ENCODE data around the gene KLHL35.

Gene KLHL35

DNA sequence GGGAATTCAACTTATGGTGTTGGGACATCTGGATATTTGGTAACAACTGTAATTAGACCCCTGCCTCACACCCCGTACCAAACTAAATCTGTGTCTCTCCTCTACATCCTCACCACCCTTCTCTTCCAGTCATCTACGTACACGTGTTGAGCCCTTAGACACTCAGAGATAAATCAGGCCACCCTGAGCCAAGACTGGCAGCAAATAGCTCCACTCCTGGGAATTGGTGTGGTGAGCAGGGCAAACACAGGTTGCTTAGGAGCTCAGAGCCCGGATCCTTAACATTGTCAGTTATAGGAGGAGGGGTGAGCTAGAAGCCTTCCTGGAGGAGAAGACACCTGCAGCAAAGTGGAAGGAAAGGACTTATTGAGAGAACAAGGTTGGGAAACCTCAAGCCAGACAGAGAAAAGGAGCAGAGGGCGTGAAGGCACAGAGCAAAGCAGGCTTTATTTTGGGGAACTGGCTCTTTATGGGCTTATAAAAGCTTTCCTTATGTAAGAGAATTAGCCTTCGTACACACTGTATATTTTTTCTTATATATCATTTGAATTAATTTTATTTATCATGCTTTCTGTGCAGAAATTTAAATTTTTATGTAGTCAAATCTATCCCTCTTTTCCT lies 36.9 kb upstream of the KLHL35 start:
- no peak overlapping the region for H3K4me3 ChIP-seq (ENCODE audit: low read depth, low read length)

DNA sequence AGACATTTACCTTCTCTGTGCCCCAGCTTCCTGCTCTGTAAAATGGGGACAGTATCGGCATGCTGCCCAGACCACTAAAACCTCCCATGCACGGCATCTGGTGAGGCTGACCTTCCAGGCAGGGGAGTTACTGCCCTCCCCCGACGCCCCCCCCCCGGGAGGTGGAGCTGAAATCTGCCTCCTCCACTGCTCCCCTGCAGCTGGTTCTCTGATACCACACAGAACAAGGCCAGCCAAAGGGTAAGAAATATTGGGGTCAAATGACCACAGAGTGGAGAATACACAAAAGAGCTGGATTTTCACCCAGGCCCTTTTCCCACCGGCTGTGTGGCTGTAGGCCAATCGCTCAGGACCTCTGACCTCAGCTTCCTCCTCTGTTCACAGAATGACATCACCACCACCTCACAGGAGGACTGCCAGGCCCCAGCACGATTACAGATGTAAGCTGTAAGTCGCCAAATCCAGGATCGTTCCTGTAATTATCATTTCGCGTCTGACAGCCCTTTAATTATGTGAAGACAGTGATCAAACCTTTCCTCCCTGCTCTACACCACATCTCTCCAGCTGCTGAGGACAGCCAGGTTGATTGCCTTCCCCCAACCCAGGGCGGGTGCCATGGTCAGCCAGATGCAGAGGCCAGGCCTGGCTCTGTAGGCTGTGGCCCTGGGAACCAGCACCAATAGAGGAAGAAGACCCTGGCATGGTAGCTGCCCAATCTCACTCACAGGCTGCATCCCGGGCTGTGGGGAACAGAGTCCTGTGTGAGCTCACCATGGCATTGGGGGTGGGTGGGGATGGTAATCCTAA lies 35.7 kb upstream of the KLHL35 start:
- H3K4me3 ChIP-seq (ENCODE audit: low read depth, low read length) = no peak overlapping the region

DNA sequence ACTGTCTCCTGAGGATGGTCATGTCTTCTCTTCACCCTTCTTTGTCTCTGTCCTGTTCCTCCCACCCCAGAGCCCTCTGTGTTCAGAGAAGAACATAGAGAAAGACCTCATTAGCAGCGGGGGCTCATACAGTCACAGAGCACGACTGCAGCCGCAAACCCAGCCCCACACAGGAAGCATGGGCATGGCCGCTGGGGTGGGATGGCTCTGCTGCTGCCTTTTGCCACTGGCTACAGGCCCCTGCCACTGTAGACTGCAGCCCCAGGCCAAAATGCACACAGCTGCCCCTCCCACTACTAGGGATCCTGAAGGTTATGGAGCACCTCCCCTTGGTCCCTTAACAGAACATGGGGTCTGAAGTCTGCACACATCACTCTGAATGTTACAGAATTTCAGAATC lies 34.9 kb upstream of the KLHL35 start:
- no peak overlapping the region for H3K4me3 ChIP-seq (ENCODE audit: low read depth, low read length)

DNA sequence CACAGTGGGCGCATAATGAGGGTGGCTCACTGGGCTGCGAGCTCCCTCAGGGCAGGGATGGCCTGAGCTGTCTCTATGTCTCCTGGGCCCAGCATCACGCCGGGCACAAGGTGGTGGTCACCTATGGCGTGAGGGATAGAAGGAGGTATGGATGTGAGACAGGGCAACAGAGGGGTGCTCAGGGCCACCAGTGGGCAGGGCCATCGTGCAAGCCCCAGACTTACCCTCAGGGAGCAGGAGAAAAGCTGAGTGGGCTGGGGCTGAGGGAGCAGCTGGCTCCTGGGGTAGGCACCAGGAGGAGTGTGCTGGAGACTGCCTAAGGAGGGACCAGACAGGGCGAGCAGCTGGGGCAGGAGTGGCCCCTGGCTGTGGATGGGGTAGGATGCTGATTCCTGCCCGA lies 34.3 kb upstream of the KLHL35 start:
- no peak overlapping the region for H3K4me3 ChIP-seq (ENCODE audit: low read depth, low read length)

DNA sequence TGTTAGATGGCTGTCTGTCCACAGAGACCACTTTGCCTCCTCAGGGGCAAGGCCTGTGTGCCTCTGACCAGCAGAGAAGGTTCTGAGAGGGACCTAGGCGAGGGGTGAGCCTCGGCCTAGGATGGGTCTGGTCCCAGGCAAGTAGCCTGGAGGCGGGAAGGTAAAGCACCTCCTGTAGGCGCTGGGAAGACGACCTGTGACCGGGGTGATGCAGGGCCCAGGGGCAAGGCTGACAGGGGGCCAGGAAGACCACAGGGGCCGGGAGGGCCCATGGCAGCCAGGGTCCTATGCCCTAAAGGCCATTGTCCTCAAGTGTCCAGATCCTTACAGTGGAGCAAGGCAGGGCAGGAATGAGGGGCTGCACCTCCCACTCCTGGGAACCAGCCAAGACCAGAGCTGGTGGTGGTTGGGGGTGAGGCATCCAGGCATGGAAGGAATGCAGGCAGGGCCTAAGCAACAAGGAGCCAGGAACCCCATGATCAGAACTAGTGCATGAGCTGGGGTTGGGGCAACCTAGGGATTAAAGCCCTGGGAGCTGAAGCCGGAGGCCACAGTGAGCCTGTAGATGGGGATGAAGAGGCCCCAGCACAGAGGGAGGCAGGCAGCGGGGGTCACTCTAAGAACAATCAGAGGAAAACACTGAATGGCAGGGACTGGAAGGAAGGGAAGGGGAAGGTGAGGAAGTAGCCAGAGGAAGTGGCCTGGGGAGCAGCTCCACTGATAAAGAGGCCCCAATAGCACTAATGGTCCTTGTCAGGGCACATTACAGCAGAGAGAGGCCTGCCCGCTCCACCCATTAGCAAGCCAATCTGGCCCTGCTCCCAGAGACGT lies 32.9 kb upstream of the KLHL35 start:
- no peak overlapping the region for H3K4me3 ChIP-seq (ENCODE audit: low read depth, low read length)

DNA sequence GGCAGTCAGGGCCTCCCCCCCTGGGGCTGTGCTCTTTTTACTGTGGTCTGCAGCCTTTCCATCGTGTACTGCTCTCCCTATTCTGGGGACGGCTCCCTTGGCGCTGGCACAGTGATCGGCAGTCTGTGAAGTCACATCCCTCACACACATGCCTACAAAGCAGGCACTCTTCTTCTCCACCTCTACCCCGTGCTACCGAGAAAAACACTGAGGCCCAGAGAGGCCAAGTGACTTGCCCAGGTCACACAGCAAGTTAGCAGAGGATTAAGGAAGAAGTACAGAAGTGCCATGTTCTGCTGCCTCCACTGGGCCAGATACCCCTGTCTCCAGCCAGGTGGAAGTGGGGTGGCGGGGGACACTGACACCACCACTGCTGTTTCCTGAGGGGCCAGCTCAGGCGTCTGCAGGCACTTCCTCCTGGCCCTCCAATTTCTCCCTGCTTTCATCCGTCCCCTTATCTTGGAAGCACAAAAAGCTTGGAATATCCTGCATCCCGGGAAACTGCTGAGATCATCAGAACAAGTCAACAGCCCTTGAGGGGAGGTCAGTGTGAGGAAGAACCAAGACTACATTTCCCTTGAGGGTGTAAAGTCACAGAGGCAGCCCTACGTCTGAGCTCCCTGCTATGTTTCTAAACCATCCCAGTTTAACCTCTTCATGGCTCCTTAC lies 30.2 kb upstream of the KLHL35 start:
- H3K4me3 ChIP-seq (ENCODE audit: low read depth, low read length) = no peak overlapping the region

DNA sequence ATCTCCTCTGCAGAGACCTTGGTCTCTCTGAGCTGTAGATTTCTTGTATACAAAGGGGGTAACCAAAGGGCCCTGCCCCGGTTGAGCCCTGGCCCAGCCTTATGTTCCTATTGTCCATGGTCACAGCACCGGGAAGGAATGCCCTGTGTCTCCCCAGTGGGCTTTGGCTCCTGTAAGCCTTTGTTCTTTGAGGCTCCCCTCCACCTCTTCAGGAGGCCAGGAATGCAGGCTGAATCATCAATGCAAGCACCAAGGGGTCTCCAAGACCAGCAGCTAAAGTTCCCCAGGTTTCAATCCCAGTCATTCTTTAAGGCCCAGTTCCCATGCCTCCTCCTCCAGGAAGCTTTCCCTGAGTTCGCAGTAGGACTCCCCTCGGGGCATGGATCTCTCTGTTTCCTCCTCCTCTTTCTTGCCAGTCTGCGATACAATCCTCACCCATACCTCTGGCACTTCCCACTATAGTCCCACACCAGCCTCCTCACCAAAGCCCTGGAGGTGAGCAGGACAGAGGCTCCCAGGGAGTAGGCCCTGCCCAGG lies 29.2 kb upstream of the KLHL35 start:
- no peak overlapping the region for H3K4me3 ChIP-seq (ENCODE audit: low read depth, low read length)

DNA sequence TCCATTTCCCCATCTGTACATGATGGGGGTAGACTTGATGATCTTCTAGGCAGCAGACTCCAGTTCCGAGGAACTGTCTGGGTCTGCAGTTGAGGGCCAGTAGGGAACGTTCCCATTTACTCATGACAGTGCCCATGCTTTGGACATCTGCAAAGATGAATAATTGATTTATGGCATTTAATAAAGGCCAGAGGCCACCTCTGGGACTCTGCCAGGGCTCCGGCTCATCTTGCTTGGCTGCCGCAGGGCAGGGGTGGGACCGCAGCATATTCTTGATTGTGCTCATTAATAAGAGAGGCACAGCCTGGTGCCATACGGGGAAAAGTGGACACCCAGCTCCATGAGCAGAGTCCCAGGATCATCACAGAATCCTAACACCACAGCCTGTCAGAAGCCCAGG lies 28.1 kb upstream of the KLHL35 start:
- H3K4me3 ChIP-seq (ENCODE audit: low read depth, low read length) = no peak overlapping the region

DNA sequence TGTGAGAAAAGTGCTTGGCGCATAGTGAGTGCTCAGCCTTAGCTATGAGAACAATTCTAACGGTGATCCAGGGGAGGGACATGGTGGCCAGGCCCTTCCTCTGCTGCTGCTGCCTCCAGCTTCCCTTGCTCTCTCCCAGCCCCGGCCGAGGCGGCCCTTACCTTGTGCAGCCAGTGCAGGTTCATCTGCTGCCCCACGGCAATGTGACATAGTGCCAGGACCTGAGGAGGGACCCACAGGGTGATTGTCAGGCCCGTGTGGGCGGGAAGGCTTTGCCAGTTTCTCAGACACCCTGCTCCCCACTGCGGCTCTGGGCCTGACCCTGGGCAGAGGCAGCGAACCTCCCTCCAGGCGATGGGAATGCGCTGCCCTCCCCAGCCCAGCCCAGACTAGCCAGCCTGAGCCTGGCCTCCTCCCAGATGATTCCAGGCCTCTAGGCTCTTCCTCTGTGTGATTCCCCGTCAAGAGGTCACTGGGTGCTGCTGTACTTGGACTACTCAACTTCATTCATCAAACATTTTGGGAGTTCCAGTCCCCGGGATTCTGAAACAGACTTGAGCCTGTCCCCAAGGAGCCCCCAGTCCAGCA lies 23.7 kb upstream of the KLHL35 start:
- no peak overlapping the region for H3K4me3 ChIP-seq (ENCODE audit: low read depth, low read length)

DNA sequence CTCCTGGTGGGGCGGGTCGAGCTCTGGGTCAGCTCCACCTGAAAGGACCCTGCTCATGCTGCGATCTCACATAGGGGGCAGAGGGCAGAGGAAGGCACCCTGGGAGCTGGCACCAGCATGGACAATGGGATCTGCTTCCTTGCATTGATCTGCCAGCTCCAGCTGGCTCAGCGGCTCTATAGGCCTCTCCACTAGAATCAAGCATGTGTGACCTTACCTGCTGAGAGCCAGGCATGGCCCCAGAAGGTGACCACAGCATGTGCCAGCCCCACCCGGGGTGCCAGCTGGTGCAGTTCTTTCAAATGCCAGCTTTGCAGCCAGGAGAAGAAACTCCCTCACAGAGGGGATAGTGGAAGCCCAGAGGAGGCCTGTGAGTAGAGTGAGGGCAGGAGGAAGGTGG lies 22.0 kb upstream of the KLHL35 start:
- H3K4me3 ChIP-seq (ENCODE audit: low read depth, low read length) = no peak overlapping the region

DNA sequence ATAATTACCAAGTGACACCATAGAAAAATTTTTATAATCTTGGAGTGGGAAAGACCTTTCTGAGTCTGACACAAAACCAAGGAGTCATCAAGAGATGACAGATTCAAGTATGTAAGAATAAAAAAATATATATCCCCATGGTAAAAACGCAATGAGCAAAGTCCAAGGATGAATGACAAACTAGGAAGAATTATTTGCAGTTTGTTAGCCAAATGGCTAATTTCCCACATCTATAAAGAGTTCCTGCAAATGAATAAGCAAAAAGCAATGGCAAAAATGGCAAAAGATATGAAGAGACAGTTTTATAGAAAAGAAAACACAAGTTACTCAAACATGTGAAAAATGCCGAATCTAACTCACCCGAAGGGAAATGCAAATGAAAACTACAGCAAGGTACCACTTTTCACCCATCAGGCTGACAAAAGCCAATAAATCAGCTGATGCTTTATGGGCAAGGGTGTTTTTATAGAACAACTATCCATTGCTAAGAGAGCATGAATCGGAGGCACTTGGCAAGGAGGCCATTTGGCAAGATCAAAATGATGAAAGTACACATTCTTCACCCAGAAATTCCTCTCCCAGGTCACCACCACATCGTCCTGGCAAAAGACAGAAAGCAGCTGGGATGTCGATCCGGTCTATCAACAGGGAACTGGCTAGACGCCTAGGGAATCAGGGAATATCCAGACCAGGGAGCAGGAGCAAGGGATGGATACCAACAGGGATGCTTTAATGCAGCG lies 21.1 kb upstream of the KLHL35 start:
- H3K4me3 ChIP-seq (ENCODE audit: low read depth, low read length) = no peak overlapping the region

DNA sequence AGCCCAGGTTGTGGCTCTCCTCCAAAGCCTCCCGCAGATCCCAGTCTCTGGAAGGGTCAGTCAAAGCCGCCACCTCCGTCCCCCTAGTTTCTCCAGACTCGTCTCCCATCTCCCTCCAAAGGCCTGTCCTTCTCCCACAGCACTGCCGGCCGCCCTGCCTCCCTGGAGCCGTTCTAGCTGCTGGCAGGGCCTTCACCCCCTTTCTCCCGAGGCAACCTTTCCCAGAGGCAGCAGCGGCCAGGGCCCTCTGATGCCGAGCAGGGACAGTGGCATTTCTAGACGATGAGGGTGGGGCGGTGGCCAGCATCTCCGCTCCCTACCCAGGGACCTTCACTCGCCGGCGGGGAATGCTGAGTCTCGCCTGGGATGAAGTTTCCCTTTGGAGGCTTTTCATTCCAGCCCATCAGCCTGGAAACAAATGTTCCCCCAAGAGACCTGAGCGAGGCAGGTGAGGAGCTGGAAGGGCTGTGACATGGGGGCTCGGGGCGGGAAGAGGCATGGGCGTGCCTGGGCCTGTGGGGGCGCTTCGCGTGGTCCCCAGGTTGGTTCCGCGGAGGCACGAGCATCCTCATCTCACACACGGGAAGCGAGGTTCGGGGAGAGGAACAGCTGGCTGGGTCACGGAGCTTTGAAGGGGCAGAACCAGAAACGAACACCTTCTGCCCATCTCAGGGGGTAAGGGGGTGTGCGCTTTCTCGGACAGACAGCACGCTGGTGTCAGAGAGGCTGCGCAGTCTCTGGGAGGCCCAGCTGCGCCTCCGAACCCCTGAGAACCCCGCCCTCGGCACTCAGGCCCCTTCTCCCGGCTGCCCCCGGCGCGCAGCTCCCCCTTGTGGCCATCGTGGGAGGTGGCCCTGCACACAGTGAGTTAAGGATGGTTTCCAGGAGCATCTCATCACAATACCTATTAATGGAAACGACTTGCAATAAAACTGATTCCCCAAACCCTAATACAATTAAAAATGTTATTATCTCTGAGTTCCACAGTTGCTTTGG lies 18.1 kb upstream of the KLHL35 start:
- H3K4me3 ChIP-seq (ENCODE audit: low read depth, low read length) = no peak overlapping the region

DNA sequence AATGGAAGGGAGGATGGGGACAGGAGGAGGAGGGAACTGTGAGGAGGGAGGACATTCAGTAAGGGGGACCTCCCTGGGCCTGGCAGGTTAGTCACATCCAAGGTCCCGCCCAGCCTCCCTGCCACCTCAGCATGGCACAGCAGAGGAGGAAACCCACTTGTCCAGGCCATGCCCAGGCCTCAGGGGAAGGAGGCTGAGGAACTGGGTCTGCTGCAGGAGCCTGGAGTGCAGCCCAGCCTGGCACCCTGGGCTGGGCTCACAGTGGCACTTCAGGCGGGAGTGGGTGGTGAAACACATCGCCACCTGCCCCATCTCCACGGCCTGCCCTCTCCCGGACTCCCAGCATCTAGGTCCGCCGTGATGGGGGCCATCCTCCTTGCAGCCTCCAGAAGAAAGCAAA lies 17.2 kb upstream of the KLHL35 start:
- no peak overlapping the region for H3K4me3 ChIP-seq (ENCODE audit: low read depth, low read length)

DNA sequence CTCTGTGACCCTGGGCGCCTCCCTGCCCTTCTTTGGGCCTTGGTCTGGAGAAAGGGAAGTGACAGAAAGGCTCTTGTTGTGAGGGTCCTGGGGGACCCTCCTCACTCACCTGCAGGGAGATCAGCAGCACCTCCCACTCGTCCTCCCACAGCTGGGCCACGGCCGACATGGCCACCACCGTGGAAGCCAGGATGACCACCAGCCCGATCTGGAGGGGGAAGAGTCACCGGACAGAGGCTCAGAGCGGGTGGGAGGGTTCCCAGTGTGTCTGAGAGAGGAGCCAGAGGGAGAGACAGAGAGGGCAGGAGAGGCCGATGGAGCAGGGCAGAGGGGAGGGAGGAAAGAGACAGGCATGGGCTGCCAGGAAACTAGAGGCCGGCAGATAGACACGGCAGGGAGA lies 16.8 kb upstream of the KLHL35 start:
- H3K4me3 ChIP-seq (ENCODE audit: low read depth, low read length) = no peak overlapping the region

DNA sequence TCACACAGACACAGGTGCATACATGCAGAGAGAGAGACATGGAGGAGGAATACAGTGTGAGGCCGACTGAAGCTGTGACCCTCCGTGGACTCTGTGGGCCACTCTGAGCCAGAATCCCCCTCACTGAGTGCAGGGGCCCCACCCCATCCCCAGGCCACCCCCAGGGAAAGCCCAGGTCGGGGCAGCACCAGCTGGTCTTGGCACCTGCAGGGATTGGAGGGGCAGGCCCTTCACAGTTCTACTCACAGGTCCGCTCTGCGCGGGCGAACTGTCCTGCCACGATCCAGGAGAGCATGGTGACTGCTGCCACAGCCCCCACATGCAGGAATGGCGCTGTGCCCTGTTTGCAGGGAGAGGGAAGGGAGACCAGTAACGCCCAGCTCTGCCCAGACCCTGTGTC lies 16.3 kb upstream of the KLHL35 start:
- H3K4me3 ChIP-seq (ENCODE audit: low read depth, low read length) = no peak overlapping the region

DNA sequence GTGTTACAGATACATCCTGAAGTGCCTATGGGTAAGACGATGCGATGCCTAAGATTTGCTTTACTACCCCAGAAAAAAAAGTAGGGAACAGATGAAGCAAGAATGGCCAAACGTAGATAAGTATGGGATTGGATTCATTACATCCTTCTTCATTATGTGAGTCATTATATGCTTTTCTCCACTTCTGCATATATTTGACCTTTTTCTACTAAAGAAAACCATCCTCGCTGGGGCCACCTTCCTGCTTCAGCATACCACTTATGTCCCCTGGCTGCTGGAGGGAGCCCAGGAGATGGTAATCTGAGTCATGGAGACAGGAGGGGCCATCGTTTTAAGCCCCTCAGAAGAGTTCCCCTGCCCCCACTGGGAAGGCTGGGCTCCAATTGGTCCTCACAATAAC lies 14.4 kb upstream of the KLHL35 start:
- H3K4me3 ChIP-seq (ENCODE audit: low read depth, low read length) = no peak overlapping the region

DNA sequence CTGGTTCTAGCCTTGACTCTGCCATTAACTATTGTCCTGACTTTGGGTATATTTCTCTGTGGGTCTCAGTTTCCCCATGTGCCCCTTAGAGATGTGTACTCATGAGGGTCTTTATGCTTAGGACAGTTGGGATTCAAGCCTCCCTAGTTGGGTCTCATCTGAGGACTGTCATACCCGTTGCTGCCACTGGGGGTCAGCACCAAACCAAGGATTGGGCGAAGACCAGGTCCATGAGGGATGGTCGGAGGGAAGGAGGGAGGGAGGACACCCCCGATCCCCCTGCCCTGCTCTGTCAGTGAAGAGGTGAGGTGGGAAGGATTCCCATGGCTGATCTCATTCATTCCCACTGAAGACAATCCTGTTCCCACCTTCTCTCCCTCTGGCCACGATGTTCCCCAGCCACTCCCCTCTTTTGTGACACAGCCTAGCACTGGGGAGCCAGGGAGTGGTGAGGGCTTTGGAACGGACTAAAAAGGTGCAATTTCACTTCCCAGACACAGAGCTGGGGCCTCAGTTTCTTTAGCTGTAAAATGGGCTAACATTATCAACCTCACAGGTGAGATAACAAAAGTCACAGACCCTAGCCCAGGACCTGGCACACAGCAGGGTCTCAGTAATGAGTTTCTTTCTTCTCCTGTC lies 12.4 kb upstream of the KLHL35 start:
- H3K4me3 ChIP-seq (ENCODE audit: low read depth, low read length) = no peak overlapping the region

DNA sequence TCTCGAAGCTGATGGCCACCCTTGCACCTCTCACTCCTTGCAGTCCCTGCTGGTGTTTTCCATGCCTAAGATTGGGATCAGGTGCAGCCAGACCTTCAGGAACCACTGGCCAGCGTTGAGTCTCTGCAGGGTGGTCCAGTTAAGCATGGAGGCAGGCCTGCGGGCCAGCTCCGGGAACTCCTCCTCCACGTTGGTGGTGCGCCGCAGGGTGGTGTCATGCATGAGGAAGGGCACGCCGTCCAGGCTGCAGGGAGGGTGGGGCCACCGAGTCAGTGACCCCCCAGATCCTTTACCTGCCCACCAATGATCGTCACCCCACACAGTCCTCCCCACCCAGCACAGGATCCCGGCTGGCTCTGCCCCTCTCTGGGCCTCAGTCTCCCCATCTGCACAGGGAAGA lies 10.0 kb upstream of the KLHL35 start:
- H3K4me3 ChIP-seq (ENCODE audit: low read depth, low read length) = no peak overlapping the region

Data from iPS-11a (cell line).